ENCODE data around the gene ADCY4.

DNA sequence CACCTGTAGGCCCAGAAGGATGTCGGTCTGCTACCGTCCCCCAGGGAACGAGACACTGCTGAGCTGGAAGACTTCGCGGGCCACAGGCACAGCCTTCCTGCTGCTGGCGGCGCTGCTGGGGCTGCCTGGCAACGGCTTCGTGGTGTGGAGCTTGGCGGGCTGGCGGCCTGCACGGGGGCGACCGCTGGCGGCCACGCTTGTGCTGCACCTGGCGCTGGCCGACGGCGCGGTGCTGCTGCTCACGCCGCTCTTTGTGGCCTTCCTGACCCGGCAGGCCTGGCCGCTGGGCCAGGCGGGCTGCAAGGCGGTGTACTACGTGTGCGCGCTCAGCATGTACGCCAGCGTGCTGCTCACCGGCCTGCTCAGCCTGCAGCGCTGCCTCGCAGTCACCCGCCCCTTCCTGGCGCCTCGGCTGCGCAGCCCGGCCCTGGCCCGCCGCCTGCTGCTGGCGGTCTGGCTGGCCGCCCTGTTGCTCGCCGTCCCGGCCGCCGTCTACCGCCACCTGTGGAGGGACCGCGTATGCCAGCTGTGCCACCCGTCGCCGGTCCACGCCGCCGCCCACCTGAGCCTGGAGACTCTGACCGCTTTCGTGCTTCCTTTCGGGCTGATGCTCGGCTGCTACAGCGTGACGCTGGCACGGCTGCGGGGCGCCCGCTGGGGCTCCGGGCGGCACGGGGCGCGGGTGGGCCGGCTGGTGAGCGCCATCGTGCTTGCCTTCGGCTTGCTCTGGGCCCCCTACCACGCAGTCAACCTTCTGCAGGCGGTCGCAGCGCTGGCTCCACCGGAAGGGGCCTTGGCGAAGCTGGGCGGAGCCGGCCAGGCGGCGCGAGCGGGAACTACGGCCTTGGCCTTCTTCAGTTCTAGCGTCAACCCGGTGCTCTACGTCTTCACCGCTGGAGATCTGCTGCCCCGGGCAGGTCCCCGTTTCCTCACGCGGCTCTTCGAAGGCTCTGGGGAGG, 23.9 kb downstream of the ADCY4 start, which contains the start of gene LTB4R:
- TF ChIP-seq POLR2A (IDR thresholded peaks at IDR 0.05): peak; percentile 57 to 72 (median 59)
- TF ChIP-seq, protein P1, sequence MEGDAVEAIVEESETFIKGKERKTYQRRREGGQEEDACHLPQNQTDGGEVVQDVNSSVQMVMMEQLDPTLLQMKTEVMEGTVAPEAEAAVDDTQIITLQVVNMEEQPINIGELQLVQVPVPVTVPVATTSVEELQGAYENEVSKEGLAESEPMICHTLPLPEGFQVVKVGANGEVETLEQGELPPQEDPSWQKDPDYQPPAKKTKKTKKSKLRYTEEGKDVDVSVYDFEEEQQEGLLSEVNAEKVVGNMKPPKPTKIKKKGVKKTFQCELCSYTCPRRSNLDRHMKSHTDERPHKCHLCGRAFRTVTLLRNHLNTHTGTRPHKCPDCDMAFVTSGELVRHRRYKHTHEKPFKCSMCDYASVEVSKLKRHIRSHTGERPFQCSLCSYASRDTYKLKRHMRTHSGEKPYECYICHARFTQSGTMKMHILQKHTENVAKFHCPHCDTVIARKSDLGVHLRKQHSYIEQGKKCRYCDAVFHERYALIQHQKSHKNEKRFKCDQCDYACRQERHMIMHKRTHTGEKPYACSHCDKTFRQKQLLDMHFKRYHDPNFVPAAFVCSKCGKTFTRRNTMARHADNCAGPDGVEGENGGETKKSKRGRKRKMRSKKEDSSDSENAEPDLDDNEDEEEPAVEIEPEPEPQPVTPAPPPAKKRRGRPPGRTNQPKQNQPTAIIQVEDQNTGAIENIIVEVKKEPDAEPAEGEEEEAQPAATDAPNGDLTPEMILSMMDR (IDR thresholded peaks at IDR 0.05): peak; percentile 14 to 67 (median 50)

Data from body of pancreas (tissue), 4 donors.